Sciatic nerve (tissue), 2 donors: ENCODE data around the gene SLC25A13. TPM values are rescaled to one million over a fixed set of nuclear protein-coding genes. Genes with fewer than 3 reads are reported as not detected.
"Not testable (repeated sequence)": the region's sequence is repeated elsewhere in the genome, so short reads cannot be mapped to it uniquely, and the experiment has no call there.

ENCODE experiments used
- ATAC-seq: fragments of 200-7000 bp; cut with Tn5 transposase; one replicate; pipeline ENCODE4 v1.9.1; 2020; ENCODE audit warnings: mild to moderate bottlenecking, moderate library complexity
- DNase-seq: peaks from one replicate; pipeline ENCODE4 v3.0.0-alpha.2; 2020; ENCODE audit warnings: low spot score
- intact Hi-C: fragments of 100-400 bp; cut with DNase I; formaldehyde crosslinking; loops from one replicate; pipeline ENCODE4 v1.14.2; 2022
- total RNA-seq: library from RNA; stranded (reverse); fragmentation: NEBNext Ultra II Directional; extraction: Animal tissue kit (Norgen Biotek cat#: 25700); gene quantifications from one replicate; pipeline ENCODE4 v1.2.1, GENCODE V29; 2021
- donor health status: DM: no; HTN: no; CAD: no.
- donor health status: DM: no; HTN: no; CAD: no.

SLC25A13 gene, protein sequence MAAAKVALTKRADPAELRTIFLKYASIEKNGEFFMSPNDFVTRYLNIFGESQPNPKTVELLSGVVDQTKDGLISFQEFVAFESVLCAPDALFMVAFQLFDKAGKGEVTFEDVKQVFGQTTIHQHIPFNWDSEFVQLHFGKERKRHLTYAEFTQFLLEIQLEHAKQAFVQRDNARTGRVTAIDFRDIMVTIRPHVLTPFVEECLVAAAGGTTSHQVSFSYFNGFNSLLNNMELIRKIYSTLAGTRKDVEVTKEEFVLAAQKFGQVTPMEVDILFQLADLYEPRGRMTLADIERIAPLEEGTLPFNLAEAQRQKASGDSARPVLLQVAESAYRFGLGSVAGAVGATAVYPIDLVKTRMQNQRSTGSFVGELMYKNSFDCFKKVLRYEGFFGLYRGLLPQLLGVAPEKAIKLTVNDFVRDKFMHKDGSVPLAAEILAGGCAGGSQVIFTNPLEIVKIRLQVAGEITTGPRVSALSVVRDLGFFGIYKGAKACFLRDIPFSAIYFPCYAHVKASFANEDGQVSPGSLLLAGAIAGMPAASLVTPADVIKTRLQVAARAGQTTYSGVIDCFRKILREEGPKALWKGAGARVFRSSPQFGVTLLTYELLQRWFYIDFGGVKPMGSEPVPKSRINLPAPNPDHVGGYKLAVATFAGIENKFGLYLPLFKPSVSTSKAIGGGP
- 33.5 TPM for total RNA-seq

DNA sequence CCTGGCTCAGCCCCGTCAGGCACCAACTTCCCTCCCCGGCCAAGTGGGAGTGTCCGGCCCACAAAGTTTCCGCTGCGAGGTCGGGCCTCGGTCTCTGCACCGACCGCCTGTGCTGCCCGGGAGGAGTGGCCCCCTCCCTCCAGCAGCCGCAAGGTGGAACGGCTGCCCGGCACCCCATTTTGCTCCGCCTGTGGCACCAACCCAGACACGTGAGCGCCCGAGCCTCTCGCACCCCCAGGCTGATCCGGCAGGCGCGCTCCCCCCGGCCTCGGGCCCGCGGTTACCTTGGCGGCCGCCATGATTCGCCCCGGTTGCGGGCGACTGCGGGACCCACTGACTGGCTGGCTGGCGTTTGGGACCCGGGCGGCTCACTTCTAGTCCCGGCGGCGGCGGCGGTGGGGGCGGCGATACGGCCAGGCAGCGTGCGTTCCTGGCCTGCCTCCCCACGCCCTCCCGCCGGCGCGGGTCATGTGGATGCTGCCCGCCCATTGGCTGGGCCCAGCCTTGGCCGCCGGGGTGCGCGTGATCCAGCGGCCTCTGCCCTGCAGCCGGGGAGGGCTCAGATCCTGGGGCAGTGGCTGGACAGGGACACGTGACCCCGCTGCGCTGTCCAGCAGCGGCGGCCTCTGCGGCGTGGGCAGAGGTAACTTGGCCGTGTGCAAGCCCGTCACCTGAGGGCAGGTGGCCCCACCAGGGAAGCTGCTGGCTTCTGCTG is at the start of gene SLC25A13:
Gene SLC25A13, minus strand, starts transcription at position 441 of the 715 bp plus-strand sequence. Its CDS starts 142 bp downstream, at position 299.
- intact Hi-C loops: no loop called here
- DNase-seq: peak; percentile 95

GRCh38 chr7:96365916-96366315 is 44.0 kb upstream of the SLC25A13 start:
- ATAC-seq, intact Hi-C loops, DNase-seq: not testable (repeated sequence)

More for the DNA sequence above, at the start of gene SLC25A13:
- ATAC-seq: peak; percentile 99

GRCh38 chr7:96361116-96361857 is 39.4 kb upstream of the SLC25A13 start:
- DNase-seq (no peak), ATAC-seq (no peak)
- intact Hi-C loops: no loop called here

DNA sequence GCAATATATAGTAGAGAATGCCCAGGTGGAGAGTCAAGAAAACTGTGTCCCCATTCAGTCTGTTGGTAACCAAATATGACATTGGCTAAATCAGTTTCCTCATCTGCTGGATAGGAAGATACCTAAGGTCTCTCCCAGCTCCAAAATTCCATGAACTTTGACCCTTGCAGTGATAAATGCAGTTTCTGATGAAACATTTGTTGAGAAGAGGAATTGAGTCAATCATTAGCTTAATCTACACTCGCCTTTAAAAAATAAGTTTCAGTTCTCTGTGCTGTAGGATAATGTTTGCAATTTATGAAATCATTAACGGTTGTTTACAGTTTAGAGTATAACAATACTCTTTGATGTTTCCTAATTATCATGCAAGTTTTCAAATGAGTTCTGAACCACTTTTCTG is 38.0 kb upstream of the SLC25A13 start:
- DNase-seq: no peak
- intact Hi-C loops: no loop called here
- no peak for ATAC-seq

DNA sequence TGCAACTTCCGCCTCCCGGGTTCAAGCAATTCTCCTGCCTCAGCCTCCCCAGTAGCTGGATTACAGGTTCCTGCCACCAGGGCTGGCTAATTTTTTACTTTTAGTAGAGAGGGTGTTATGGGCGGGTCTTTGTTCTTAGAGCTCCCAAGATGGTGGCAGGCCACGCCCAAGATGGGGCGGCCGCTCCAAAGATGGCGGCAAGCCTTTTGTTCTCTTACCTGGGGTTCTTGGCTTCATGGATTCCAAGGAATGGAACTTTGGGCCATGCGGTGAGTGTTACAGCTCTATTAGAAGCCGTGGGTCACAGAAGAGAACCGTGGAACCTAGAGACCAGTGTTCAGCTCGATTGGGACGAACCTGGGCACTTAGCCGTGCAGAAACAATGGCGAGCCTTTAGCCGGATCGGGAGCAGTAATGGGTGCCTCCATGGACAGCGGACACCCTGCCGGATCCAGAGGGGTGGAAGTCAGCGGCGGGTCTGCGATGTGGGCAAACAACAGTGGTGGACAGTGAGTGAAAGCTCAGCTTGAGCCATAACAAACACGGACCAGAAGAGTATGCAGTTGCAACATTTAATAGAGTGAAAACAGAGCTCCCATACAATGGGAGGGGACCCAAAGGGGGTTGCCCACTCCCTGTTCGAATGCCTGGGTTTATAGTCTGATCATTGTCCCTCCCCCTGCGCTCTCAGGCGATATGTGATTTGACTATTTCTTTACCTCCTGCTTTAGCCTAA is 36.5 kb upstream of the SLC25A13 start:
- not testable (repeated sequence) for DNase-seq, ATAC-seq

GRCh38 chr7:96355990-96356506 is 34.1 kb upstream of the SLC25A13 start:
- intact Hi-C loops: no loop called here
- ATAC-seq (no peak), DNase-seq (no peak)

More for the DNA sequence above, 36.5 kb upstream of the SLC25A13 start:
- intact Hi-C loops: not testable (repeated sequence)

- intact Hi-C loops: no loop called here
- DNase-seq: no peak
- no peak for ATAC-seq
These were observed 33.0 kb upstream of the SLC25A13 start for GRCh38 chr7:96354881-96355280.

DNA sequence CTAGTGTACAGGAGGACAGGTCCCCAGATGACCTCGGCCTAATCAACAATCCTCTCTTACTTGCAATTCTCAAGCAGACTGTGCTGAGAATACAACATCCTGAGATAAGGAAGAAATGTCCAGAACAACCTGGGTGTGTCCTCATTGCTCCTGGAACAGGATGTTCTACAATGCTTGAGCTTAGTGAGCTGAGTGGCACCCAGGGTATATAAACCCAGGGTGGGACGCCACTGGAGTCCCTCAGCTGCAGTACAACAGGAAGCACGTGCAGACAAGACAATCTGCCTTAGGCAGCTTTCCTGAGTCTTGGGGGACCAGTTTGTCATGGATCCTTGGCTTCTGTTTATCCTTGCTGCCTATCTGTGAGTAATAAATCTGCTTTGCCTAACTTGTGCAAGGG is 27.7 kb upstream of the SLC25A13 start:
- DNase-seq: no peak
- no peak for ATAC-seq
- intact Hi-C loops: no loop called here

DNA sequence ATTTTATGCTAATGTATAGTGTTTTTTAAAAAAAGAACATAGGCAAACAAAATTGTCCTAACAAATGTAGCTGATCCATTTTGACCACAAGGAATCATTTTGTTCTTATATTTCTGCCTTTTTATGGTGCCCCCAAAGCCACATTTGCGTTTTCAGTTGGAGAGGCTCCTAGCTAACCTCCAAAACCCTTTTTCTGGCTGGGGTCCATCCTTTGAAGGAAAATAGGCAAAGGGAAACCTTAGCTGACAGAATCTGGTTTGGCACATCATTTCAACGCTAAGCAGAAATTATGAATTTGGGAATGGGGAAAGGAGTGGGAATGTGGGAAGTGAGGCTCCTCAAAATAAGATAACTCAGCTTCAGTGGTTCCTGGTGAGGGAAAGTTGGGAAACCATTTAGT is 25.6 kb upstream of the SLC25A13 start:
- DNase-seq (no peak), ATAC-seq (no peak)
- intact Hi-C loops: no loop called here

DNA sequence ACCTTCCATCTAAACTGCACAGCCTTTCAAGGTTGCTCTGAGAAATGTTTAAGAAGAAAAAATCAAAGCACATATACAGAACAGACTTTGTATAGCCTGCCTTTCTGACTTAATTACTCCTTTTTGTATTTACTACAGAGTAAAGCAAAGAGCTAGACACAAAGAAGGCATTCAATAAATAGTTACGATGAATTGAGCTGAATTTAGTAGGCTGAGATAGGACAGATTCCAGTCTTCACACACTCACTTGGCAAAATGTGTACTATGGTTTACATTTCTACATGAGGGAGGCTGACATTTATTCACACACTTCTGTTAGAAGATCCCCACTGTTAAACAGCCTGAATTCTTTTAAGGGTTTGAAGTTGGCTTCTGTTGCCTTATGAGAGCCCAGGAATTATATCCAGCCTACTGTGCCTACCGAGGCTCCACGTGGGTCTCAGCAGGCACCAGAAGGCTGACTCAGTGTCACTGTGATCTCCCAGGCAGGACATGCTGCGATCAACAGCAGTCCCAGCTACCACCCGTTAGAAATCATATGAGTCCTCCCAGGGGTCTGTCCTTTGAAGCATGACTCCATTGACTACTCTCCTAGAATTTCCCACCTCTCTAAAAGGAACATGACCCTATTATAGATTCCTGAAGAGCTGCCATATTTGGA is 24.5 kb upstream of the SLC25A13 start:
- ATAC-seq (no peak), DNase-seq (no peak)
- intact Hi-C loops: no loop called here

DNA sequence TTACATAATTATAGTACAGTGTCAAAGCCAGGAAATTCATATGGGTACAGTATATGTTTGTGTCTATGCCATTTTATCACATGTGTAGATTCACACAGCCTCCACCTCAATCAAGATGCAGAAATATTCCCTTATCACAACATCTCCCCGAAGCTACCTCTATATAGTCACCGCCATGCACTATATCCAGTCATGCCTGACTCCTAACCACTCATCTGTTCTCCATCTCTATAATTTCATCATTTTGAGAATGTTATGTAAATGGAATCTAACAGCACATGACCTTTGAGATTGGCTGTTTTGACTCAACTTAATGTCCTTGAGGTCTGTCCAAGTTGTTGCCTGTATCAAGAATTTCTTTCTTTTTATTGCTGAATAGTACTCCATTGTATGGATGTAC is 22.3 kb upstream of the SLC25A13 start:
- intact Hi-C loops: no loop called here
- ATAC-seq (no peak), DNase-seq (no peak)

- intact Hi-C loops: no loop called here
- no peak for ATAC-seq
- DNase-seq: no peak
These were observed 20.2 kb upstream of the SLC25A13 start for GRCh38 chr7:96342049-96342448.

GRCh38 chr7:96337519-96337918 is 15.6 kb upstream of the SLC25A13 start:
- no peak for DNase-seq
- intact Hi-C loops: no loop called here
- ATAC-seq: peak; percentile 76

GRCh38 chr7:96332325-96332724 is 10.4 kb upstream of the SLC25A13 start:
- ATAC-seq (no peak), DNase-seq (no peak)
- intact Hi-C loops: no loop called here

- intact Hi-C loops: no loop called here
- no peak for DNase-seq
- no peak for ATAC-seq
These were observed 9.9 kb upstream of the SLC25A13 start for GRCh38 chr7:96331775-96332174.

DNA sequence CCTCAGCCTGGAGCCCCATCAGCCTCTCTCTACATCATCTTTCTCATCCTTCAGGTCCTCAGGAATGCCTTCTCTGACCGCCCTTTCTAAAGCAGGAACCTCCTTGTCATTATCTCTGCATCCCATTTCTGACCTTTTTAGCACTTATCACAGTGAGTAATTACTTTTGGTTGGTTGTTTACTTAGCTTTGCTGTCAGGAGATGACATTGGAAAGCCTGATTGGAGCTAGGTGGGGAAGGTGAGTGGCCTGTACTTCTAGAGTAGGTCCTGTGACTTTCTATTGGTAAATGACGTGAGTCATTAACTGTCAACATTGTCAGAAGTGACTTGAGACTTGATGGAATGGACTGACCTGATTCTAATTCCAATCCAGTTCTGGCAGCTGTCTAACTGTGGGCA is 9.3 kb upstream of the SLC25A13 start:
- DNase-seq (no peak), ATAC-seq (no peak)
- intact Hi-C loops: no loop called here

DNA sequence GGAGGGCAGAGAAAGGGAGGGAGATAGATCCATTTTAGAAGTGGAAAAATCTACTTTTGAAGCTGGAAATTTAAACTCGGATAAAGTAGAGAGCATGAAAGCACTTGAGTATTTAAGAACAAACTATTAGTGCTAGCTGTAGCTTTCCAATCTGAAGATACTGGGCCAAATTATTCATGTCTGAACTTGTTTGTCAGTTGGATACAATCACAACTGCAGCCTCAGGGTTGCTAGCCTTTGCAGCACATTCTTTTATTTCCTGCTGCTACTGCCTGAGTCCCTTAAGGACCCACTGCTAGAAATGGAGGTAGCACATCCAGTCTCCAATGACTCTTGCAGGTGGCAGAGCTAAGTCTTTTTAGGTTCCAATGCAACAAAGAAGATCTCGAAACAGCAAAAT is 8.3 kb upstream of the SLC25A13 start:
- DNase-seq (no peak), ATAC-seq (no peak)
- intact Hi-C loops: no loop called here

DNA sequence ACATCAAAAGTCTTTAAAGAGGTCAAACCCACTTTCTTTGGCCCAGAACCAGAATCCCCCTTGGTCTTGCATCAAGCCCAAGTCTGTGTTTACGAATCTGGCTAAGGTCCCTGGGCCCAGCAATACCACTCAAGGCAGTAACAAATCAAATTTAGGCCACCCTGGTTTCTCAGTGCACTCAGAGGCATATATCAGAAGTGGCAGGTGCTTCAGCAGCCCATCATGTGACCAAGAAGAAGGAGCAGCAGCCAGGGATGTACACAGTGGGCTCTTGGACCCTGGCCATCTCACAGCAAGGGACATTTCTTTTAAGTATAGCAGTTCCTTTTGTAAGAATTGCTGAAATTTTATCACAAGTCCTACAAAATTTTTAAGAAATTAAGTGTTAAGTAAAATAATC is 7.3 kb upstream of the SLC25A13 start:
- intact Hi-C loops: no loop called here
- no peak for ATAC-seq
- no peak for DNase-seq
